Mesodermal cell (in vitro differentiated cells): ENCODE data around the gene NUBPL.
"Not testable (repeated sequence)": the region's sequence is repeated elsewhere in the genome, so short reads cannot be mapped to it uniquely, and the experiment has no call there.

Source experiments
- H3K27ac ChIP-seq: 2 replicates; pipeline ENCODE4 v1.7.0; 2013; ENCODE audit warnings: mild to moderate bottlenecking, low read depth, low read length, moderate library complexity; ENCODE audit not compliant: severe bottlenecking
- H3K36me3 ChIP-seq: 2 replicates; pipeline ENCODE4 v1.7.1; 2013; ENCODE audit warnings: mild to moderate bottlenecking, low read length, moderate library complexity; ENCODE audit not compliant: control insufficient read depth, insufficient read depth
- H3K4me1 ChIP-seq: one replicate; pipeline ENCODE4 v1.7.1; 2013; ENCODE audit warnings: mild to moderate bottlenecking, low read length; ENCODE audit not compliant: insufficient read depth, control insufficient read depth, poor library complexity, severe bottlenecking
- H3K4me3 ChIP-seq: 2 replicates; pipeline ENCODE4 v1.7.0; 2013; ENCODE audit warnings: low read length, control low read depth, mild to moderate bottlenecking; ENCODE audit not compliant: insufficient read depth, poor library complexity, severe bottlenecking; ENCODE audit errors: extremely low read depth
- H3K9me3 ChIP-seq: 2 replicates; pipeline ENCODE4 v1.7.1; 2013; ENCODE audit warnings: mild to moderate bottlenecking, low read length, moderate library complexity; ENCODE audit not compliant: control insufficient read depth
- WGBS, 2 experiments: methylation state at CpG; one replicate each; pipeline ENCODE4 v1.1.5; 2013; ENCODE audit warnings: missing lambda C conversion rate in 2 of 2; ENCODE audit not compliant: insufficient coverage in 2 of 2; 5-methylcytosine and 5-hydroxymethylcytosine counted together

Gene NUBPL

GRCh38 chr14:31889297-31889696, 328.1 kb downstream of the NUBPL start:
- WGBS, 2 experiments, result 92 to 100% methylated on average over 1 to 2 of the region's 2 CpGs
- no peaks in the 10 kb centered on the region for H3K36me3 ChIP-seq
- no peak overlapping the region for H3K4me3 ChIP-seq
- H3K27ac ChIP-seq, result no peak overlapping the region
- peaks cover 17% of the 10 kb centered on the region for H3K4me1 ChIP-seq
- H3K9me3 ChIP-seq, result no peaks in the 10 kb centered on the region

- H3K4me1 ChIP-seq, result peaks cover 20% of the 10 kb centered on the region
- H3K4me3 ChIP-seq, H3K9me3 ChIP-seq, H3K27ac ChIP-seq, H3K36me3 ChIP-seq: not testable (repeated sequence)
- WGBS, 2 experiments, result 93 to 100% methylated on average over 1 to 4 of the region's 4 CpGs
These were observed 329.0 kb downstream of the NUBPL start for GRCh38 chr14:31890202-31890601.

- WGBS, 2 experiments, result 63 to 68% methylated on average over 3 to 4 of the region's 5 CpGs
- no peaks in the 10 kb centered on the region for H3K36me3 ChIP-seq
- H3K27ac ChIP-seq, result peak overlapping the region; percentile 43
These were observed 332.1 kb downstream of the NUBPL start for GRCh38 chr14:31893221-31893757.

GRCh38 chr14:31894351-31894750, 333.1 kb downstream of the NUBPL start:
- no peak overlapping the region for H3K4me3 ChIP-seq
- no peaks in the 10 kb centered on the region for H3K36me3 ChIP-seq
- WGBS, 2 experiments, result 100% methylated on average over 1 of the region's 3 CpGs
- H3K4me1 ChIP-seq, result peaks cover 25% of the 10 kb centered on the region
- peak overlapping the region; percentile 54 for H3K27ac ChIP-seq
- H3K9me3 ChIP-seq, result no peaks in the 10 kb centered on the region

More at GRCh38 chr14:31893221-31893757, 332.1 kb downstream of the NUBPL start:
- no peak overlapping the region for H3K4me3 ChIP-seq
- no peaks in the 10 kb centered on the region for H3K9me3 ChIP-seq
- peaks cover 25% of the 10 kb centered on the region for H3K4me1 ChIP-seq

GRCh38 chr14:31895206-31895605, 334.0 kb downstream of the NUBPL start:
- H3K4me1 ChIP-seq, result peaks cover 25% of the 10 kb centered on the region
- peak overlapping the region; percentile 54 for H3K27ac ChIP-seq
- no peak overlapping the region for H3K4me3 ChIP-seq
- no peaks in the 10 kb centered on the region for H3K9me3 ChIP-seq
- H3K36me3 ChIP-seq, result no peaks in the 10 kb centered on the region
- 100% methylated on average over 1 to 2 of the region's 2 CpGs for WGBS, 2 experiments

GRCh38 chr14:31895646-31896045, 334.4 kb downstream of the NUBPL start:
- H3K4me1 ChIP-seq, result peaks cover 25% of the 10 kb centered on the region

GRCh38 chr14:31897581-31898186, 336.5 kb downstream of the NUBPL start:
- Histone ChIP-seq H3K27ac (peak overlapping the region; percentile 38), H3K9me3 (no peaks in the 10 kb centered on the region), H3K4me3 (no peak overlapping the region), H3K36me3 (no peaks in the 10 kb centered on the region), H3K4me1 (peaks cover 32% of the 10 kb centered on the region)
- 74 to 100% methylated on average over 1 to 3 of the region's 4 CpGs for WGBS, 2 experiments

More at GRCh38 chr14:31895646-31896045, 334.4 kb downstream of the NUBPL start:
- H3K36me3 ChIP-seq, result no peaks in the 10 kb centered on the region
- H3K27ac ChIP-seq, result no peak overlapping the region
- no peaks in the 10 kb centered on the region for H3K9me3 ChIP-seq
- H3K4me3 ChIP-seq, result no peak overlapping the region
- 100% methylated on average over 1 of the region's 2 CpGs; no CpG with 5 or more reads in 1 of the 2 experiments for WGBS, 2 experiments

GRCh38 chr14:31898838-31899528, 337.8 kb downstream of the NUBPL start:
- Histone ChIP-seq H3K9me3 (no peaks in the 10 kb centered on the region), H3K27ac (no peak overlapping the region), H3K4me1 (peaks cover 21% of the 10 kb centered on the region), H3K36me3 (no peaks in the 10 kb centered on the region), H3K4me3 (no peak overlapping the region)

- no peaks in the 10 kb centered on the region for H3K36me3 ChIP-seq
These were observed 340.8 kb downstream of the NUBPL start for GRCh38 chr14:31902002-31902401.

GRCh38 chr14:31902945-31903646, 341.9 kb downstream of the NUBPL start:
- no peaks in the 10 kb centered on the region for H3K9me3 ChIP-seq
- no peak overlapping the region for H3K27ac ChIP-seq
- H3K4me3 ChIP-seq, result no peak overlapping the region
- H3K4me1 ChIP-seq, result peaks cover 10% of the 10 kb centered on the region
- WGBS, 2 experiments, result 89 to 96% methylated on average over 3 of the region's 6 CpGs
- H3K36me3 ChIP-seq, result no peaks in the 10 kb centered on the region

More at GRCh38 chr14:31902002-31902401, 340.8 kb downstream of the NUBPL start:
- 76 to 88% methylated on average over 2 of the region's 2 CpGs for WGBS, 2 experiments
- no peak overlapping the region for H3K27ac ChIP-seq
- peaks cover 10% of the 10 kb centered on the region for H3K4me1 ChIP-seq
- H3K9me3 ChIP-seq, result no peaks in the 10 kb centered on the region
- no peak overlapping the region for H3K4me3 ChIP-seq
